Activated CD4-positive, CD25-positive, alpha-beta regulatory T cell treated with anti-CD3 and anti-CD28 coated beads, Interleukin-2, amount 50 U/mL, for 24 hours (primary cell): ENCODE results near the gene PTPRJ.
A peak's percentile ranks its signal among the peaks of the same experiment; 100 is the strongest.
"Not testable (repeated sequence)": the region's sequence is repeated elsewhere in the genome, so short reads cannot be mapped to it uniquely, and the experiment has no call there.

ENCODE experiments used
- ATAC-seq, 2 donors: fragments of 150-1000 bp; cut with Tn5 transposase; one replicate each; pipeline ENCODE4 v1.10.0; 2021; ENCODE audit warnings: mild to moderate bottlenecking in 1 of 2, moderate library complexity in 1 of 2

PTPRJ gene

DNA sequence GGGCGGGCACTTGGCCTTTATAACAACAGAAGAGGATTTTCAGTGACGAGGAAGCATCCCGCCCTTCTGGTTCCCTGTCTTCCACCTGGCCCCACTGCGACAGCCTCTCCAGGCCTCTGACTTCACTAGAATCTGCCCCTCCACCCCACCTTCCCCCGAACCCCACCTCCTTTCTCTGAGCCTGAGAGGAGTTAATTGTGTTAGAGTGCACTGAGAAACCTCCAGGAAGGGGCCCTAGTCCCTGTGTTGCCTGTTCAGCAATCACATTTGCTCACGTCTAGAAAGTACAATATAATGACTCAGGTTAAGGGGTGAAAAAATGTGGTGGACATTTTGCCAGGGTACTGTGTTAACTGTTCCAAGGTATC is 38.8 kb downstream of the PTPRJ start:
- peak; percentile 65 to 73 for ATAC-seq

DNA sequence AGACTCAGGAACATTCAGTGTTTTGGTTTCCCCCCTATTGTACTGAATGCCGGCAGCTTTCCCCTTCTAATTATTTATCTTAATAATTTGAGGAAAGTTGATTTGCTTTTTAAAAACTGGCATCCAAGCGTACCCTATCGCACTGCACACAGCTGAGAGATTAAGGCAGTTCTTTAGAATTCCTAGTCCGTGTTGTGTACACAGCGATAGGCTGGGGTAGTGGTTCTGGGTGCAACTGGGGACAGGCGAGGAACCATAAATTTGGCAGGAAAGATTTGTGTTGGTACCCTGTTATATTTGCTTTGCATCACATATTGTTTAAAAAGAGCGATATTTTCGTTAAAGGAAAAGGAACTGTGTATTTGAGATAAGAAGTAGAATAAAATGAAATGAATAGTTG is 39.2 kb downstream of the PTPRJ start:
- ATAC-seq = no peak

DNA sequence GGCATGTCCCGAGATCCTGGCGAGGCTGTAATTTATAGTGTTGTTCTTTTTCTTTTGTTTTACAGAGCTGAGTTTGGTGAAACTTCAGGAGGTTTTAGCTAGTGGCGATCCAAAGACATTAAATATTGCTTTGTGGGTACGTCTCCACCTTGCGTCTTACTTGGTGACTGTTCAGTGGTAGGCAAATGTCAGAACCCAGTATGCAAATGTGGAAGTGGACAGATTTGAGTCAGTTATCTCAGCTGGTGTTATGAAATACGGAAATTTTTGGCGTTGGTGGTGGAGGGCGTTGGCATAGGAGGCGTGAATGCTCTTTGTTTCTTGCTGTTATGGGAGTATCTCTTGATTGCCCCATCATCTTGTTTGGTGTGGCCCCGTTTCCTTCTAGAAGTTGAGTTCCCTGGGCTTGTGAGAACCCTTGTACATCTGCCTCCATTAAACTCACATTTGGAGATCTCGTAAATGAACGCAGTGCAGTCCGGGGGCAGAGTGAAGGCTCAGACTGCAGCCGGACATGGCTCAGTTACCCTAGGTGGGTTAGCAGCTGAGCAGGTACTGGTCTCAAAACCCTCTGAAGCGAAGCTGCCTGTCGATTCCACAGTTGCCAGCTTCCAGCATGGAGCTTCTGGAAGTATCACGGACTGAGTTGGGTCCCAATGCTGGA is 39.9 kb downstream of the PTPRJ start:
- ATAC-seq = peak; percentile 76 to 77

DNA sequence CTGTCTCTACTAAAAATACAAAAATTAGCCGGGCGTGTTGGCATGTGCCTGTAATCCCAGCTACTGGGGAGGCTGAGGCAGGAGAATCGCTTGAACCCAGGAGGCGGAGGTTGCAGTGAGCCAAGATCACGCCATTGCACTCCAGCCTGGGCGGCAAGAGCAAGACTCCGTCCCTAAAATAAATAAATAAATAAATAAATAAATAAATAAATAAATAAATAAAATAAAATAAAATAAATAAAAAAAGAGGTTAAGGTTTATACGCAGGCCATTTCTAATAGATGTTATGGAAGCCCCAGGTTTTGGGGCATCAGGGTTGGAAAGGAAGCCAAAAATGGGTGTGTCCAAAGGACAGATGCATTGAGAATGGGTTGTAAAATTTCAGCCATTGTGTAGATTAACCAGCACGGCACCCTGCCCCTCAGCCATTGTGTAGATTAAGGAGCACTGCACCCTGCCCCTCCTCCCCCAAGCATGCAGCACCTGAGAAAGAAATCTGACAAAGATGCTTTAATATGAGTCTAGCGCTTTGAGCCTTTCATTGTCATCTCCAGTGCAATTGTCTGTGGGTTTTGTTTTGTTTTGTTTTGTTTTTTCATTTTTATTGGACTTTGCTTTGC is 41.0 kb downstream of the PTPRJ start:
- ATAC-seq = not testable (repeated sequence)

DNA sequence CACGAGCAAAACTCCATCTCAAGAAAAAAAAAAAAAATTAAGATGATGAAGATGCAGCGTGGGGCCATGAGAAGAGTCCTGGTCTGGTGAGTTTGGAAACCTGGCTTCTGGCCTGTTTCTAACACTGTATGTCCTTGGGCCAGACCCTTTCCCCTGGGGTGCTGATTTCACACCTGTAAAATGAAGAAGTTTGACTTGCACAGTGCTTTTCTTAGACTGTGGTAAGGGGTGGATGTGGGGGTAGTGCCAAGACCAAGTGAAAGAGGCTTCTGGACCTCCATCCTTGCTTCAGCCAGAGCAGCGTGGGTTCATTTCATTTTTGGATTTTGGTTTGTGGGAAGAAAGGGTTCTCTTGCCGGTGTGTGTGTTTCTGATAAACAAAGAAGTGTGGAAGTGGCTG is 42.1 kb downstream of the PTPRJ start:
- no peak for ATAC-seq

DNA sequence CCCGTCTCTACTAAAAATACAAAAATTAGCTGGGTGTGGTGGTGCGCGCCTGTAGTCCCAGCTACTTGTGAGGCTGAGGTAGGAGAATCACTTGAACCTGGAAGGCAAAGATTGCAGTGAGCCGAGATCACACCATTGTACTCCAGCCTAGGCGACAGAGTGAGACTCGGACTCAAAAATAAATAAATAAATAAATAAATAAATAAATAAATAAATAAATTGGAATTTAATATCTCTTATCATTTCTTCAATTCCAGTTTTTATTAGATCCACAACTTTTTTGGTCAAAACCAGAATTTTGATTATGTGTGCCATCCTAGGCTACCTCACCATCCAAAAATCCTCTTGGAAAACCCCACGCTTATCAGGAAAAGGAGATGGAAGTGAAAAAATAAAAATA is 43.2 kb downstream of the PTPRJ start:
- not testable (repeated sequence) for ATAC-seq

DNA sequence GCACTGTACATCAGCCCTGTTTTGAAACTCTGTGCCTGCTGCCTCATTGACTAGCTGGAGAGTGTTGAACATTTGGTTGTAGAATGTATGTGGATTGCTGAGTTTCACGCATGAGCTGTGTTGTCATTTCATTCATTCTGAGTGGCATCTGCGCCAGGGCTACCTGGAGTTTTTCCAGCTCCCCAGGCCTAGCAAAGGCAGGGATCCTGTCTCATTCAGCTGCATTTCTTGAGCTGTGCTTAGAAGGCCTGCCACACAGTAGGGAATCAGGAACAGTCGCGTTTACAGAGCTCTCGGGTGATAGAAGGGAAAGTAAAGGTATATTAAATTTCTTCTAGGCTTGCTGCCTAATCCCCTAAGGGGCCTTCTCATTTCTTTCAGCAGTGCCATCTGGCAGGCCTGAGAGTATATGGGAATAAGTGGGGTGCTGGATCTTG is 44.3 kb downstream of the PTPRJ start:
- ATAC-seq = no peak

DNA sequence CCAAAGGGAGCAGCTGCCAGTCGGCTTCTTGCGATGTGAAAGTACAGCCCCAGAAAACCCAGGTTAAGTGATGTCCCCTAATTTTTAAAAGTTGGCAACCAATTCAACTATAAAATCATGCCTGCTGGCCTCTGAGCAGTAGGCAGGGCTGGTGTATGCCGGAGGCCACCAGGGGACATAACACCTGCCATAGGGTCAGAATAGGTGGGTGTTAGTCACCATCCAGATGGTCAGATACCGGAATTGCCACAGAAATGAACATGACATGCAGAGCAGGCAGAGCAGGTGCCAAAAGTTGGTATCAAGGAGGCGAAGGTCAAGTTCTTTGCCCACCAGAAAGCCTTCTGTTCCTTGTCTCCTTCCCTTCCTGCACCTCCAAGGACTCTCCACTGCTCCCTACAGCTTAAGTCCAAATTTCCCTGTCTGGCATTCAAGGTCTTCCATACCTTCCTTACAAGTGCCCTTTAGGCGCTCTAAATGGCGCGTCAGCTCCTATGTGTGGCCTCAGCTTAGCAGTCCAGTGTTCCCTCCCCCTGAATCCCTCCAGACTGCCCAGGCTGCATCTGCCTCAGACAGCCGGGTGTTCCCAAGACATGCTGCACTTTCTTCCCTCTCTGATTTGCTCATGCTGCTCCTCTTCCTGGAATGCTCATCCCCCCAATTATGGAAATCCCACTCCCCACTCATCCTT is 45.1 kb downstream of the PTPRJ start:
- no peak for ATAC-seq

DNA sequence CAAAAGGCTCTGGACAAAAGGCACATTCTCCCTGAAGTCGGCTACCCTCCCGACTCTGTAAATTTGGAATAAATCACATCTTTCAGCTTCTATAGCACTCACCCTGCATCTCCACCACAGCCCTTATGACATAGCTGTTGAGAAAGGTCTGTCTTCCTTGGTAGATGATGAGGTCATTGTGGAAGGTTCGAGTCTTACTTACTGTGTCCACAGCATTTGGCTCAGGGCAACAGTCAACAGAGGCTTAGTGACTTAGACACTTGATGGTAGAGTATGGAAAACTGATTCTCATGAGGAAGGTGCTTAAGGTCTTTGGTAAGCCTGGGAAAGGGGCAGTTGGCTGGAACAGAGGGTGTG is 45.6 kb downstream of the PTPRJ start:
- peak in 1 of 2 donors; percentile 48 for ATAC-seq

DNA sequence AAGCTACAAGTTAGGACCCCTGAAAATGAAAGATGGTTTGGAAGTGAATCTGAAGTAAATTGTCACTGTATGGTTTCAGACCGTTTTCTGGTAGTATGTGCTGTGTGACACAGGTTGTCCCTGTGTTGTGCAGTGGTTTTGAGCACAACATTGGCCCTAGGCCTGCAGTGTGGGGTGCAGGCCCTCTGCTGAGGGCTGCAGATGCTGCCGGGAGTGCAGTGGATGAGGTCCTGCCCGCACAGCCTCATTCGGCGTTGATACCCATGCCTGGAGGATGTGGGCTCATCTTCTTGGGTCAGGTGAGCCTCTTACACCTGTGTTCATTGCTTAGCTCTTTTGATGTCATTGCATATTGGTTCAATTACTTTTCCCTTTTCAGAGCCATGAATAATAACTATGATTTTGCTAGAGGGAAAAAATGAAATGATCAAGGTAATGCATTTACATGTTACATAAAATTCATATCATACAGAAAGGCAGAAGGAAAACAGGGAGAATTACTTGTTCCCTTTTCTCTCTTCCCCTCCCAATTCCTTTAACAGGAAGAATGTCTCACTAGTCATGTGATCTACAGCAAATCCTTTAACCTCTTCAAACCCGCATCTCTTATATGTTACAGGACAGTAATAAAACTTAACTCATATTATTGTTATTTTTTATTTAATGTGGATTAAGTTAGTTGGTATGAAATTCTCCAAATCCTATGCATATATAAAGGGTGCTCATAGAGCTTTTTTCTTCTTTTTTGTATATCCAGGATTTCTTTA is 48.7 kb downstream of the PTPRJ start:
- peak; percentile 34 to 37 for ATAC-seq

DNA sequence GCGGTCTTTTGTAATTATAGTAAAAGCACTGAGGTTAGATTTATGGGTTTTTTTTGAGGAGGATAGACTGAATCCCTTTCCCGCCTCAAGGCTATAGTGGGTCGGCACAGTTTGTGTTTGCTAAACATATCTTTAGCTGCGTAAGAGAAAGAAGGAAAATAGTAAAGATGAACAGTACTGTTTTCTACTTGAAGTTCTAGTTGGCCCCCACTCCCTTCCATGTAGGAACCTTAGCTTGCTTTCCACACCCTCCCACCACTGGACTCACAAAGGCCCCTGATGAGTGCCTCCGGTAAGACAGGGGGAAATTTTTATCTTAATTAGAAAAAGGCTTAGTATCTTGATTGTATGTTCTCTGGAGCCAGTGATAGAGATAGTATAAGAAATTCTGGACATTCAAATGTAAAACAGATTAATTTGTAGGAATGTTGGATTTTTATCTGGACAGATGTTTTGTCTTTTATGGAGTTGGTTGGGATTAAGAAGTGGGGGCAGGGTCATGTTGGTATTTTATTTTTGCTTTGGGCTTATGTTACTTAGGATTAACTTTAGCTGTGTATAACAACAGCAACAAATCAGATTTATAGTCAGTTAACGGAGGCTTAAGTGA is 49.4 kb downstream of the PTPRJ start:
- no peak for ATAC-seq

DNA sequence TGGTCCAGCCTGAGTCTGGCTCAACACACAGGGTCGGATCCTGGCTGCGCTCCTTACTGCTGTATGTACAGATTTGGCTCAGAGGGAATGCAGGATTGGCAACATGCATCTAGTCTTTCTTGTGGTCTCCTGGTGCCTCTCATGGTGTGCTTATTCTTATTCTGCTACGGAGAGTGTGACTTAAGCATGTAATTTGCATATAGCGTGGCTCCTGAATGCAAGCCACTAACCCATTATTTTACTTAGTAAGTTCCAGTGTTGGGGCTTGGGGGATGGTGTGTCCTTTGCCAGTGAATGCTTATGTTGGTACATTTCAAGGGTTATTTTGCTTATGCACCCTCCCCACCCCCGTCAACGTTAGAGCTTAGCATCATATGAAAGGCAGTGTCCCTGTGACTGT is 51.2 kb downstream of the PTPRJ start:
- ATAC-seq = peak in 1 of 2 donors; percentile 37

DNA sequence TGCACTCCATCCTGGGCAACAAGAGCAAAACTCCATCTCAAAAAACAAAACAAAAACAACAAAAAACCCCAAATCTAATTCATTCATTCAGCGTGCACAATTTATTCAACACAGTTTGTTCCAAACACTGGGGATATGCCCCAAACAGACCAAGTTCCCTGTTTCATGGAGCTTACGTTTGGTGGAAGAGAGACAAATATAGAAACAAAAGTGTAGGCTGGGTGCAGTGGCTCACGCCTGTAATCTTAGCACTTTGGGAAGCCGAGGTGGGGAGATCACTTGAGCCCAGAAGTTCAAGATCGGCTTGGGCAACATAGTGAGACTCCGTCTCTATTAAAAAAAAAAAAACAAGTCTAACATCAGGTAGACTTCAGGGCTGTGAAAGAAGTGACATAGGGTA is 52.4 kb downstream of the PTPRJ start:
- no peak for ATAC-seq

DNA sequence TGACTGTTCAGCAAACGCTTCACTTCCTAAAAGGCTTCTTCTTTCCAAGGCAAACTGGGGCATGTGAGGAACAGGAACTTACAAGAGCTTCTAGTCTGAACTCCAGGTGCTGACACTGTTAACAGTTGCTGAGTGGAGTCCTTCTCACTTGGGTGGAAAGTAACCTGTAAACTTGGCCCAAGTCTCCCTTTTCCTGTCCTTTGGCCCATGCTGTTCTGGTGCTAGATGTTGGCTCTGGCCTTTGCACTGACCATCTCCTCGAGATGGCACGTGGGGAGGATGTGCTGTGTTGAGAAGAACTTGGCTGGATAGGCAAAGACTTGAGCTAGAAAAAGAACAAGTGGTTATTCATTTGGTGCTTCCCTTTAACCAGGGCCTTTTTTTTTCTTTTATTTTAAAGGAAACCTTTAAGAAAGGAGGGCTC is 53.6 kb downstream of the PTPRJ start:
- no peak for ATAC-seq

DNA sequence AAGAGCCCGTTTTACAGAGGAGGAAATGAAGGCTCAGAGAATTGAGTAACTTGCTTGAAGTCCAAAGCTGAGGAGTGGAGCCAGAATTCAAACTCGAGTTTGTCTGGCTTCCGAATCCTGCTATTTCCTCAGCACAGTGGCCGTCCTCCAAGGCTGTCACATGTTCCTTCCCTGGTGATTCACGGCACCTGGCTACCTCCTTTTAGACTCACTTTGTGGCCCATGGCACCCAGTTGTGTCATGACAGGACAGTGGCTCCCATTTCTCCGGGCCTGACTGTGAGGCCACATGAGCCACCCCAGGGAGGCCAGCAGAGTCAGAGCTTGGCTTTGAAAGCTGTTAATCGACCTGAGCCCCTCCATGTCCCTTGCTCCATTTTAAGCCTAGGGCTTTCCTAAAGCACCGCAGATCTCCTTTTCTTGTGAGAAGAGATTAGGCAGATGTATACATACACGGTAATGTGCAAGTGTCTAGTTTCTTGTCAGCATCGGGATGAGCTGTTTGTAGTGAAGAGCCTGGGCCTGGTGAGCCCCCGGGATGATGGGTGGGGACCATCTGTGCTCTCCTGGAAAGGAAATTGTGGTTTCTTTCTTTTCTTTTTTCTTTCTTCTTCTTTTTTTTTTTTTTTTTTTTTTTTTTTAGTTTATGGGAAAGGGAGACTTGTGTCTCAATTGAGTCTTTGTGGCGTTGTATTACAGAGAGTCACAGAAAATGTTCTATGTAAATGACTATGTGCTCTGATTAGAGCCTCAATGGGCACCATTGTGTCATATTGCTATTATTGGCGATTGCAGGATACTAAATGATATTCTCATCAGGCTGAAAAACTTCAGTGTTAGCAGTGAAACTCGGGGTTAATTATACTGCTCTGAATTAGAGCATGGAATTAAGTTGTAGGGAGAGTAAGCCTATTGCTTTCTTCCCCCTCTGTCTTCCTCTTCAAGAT is 54.8 kb downstream of the PTPRJ start:
- no peak for ATAC-seq

DNA sequence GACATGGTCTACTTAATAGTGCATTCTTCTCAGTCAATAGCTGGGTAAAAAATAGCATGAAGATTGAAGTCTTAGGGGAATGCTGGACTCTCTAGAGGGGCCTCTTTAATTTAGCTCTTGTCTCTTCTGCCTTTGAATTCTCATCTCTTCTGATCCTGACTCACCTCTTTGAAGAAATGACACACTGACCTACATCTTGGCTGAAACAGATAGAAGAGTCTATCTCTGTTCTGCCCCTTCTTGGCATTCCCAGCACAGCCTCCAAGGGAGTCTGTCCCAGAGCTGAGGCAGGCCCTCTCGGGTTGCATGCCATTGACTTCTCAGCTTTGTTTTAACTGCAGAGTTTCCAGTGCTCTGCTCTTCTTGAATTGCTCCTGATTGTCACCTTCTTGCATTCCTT is 55.7 kb downstream of the PTPRJ start:
- ATAC-seq = peak; percentile 47 to 66

DNA sequence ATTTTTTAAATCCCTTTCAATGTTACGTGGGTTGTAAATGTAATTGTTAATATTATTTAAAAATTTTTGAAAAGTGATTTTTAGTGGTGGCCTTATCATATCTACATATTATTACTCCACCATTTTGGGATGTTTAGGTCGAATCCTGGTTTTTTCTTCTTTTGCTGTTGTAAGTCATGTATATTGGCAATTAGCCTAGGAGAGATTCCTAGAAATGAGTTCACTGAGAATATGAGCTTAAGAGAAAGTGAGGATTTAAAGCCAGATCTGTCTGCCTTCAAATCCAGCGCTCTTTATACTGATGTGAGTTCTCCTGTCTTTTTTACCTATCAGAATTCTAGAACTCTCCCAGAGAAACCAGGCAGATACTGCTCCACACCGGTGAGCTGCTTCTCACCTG is 56.1 kb downstream of the PTPRJ start:
- no peak for ATAC-seq

DNA sequence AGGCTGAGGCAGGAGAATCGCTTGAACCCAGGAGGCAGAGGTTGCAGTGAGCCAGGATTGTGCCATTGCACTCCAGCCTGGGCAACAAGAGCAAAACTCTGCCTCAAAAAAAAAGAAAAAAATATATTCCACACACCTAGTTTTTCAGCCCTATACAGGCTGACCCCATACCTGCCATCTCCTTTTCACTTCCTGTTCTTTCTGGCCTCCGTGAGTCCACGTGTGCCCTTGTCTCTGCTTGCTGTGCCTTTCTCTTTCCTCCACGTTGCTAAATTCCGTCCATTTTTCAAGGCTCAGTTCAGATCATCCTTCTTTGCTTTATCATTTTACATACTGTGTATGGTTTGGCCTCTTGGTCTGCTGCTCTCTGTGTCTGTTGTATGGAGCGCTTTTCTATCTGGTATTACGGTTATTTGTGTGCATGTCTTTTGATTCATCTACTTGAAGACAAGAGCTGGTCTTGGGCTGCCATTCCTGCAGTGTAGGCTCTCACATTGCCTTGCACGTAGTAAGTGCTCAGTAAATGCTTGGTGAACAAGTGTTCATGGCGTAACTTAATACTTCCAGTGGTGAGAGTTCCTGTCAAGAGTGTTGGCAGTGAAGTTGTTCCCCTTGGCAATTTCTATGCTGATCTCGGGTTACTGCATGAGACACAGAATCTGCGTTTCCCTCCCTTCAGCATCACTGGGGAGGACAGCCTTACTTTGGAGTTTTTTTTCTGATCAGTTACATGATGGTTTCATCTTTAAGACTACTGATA is 57.5 kb downstream of the PTPRJ start:
- ATAC-seq = no peak

DNA sequence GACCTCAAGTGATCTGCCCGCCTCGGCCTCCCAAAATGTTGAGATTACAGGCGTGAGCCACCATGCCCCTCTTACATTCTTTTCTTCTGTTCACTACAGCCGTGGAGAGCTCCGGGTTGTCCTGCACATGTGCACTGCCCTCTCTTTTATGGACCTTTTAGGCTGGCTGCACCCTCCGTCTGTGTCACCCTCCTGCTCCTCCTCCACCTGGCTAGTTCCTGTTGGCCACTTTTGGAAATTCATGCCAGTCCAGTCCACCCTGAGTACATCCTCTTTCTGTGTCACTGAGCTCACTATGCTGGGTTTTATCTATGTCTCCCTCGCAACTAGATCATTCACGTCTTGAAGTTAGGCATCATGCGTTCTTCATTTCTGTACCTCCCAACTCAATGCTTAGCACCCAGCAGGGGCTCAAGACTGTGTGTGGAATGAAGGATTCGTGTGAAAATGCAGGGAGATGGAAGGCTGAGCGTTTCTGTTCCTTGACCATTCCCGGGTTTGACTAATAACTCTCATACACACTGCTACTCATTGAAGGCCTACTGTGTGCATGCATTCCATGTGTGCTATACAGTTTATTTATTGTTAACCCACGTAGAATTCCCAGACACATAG is 60.6 kb downstream of the PTPRJ start:
- no peak for ATAC-seq

DNA sequence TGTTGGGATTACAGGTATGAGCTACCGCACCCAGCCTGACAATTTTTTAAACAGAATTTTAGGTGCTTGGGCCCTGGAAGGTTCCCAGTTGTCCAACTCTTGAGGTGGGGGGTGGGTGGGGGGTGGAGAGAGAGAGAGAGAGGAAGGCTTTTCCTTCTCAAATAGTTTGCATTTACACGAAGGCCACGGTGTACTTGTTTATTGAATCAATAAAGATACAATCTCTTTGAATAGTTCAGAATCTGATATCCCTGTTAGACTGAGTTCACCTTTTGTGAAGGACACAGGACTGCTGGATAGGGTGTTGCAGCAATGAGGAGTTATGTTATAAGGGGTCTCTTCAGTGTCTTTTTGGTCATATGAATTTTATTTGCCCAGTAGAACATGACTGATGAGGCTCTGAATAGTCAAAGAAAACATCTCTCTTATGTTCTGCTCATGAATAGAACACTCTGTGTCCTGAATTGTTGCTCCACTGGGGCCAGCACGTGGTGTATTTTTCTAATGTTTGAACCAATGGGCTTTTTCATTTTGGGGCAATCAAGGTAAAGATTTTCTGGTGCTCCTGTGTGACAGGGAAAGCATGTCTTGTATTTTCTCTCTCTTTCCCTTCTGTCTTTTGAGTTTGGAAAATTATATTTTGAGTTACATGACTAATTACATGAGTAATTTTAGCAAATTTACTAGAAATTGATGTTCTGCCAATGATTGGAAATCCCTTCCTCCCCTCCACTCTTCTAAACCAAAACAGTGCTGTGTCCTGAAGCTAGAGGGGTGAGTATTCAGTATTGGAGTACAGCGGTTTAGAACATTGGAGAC is 61.7 kb downstream of the PTPRJ start:
- ATAC-seq = peak; percentile 38 to 48
